NCI-H2029 (cell line): ENCODE results near the gene ATP7B.

ENCODE experiments used
- DNase-seq: peaks from one replicate; lab custom pipeline; 2025; lab: John Stamatoyannopoulos, UW

ATP7B gene

DNA sequence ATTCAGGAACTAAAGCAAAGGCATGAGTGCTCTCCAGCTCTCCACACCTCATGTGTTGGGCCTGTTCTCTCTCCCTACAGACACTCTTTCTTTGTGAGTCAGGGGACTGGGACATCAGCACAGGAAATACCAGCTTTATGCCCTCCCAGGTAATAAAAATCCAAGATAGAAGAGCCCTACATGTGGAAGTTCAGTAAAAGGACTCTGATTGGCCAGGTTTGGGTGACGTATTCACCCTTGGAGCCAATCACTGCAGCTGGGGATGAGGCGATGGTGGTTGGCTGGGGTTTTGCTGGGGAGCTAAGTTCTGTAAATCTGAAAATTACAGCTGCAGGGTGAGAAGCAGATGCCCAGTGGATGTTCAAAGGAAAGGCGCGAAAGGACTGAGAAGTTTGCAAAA lies 117.0 kb downstream of the ATP7B start:
- DNase-seq: no peak

GRCh38 chr13:51892657-51893056 lies 118.6 kb downstream of the ATP7B start:
- DNase-seq: no peak

- no peak for DNase-seq
These were observed 123.8 kb downstream of the ATP7B start for GRCh38 chr13:51887468-51887867.

DNA sequence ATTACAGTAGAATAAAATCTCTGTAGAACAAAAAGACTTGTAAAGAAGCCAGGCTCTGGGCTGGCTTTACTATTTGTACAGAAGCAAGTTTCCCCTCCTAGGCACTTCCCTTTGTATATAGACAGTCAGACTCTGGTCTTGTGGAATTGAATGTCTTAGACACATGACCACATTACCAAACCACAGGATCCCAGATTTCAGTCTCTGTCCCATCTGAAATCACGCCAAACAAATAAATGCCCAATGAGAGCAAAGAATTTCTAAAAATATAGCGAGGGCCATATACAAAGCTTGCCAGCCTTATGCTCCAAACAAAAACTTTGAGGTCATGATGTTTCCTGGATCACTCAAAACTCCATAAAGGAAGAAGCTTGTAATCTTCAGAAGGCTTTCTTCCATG lies 125.6 kb downstream of the ATP7B start:
- no peak for DNase-seq

DNA sequence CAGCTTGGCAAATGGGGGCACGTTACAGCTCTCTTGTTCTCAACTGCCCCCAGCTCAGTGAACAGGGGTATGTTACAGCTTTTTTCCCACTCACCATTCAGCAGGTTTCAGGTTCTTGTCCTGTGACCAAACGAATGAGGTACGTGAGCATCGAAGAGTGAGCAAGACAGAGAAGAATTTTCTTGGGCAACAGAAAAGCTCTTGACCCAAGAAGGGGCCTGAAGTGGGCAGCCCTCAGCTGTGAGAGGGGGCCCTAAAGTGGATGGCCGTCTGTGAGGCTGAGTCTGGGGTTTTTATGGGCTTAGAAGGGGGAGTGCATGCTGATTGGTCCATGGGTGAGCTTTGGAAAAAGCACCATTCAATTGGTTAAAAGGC lies 128.0 kb downstream of the ATP7B start:
- DNase-seq: no peak
